HG02970 (cell line): Measurements from ENCODE around the gene OR4L1.
"Not testable (repeated sequence)": the region's sequence is repeated elsewhere in the genome, so short reads cannot be mapped to it uniquely, and the experiment has no call there.

Source experiments
- ATAC-seq: cut with Tn5 transposase; IDR thresholded peaks from one replicate; pipeline ENCODE4 v1.9.1; 2021; ENCODE audit warnings: mild to moderate bottlenecking, moderate library complexity, moderate number of reproducible peaks; ENCODE audit not compliant: unreplicated experiment, low FRiP score

The OR4L1 gene

GRCh38 chr14:20059745-20060144 lies at the start of gene OR4L1:
TSS of gene OR4L1 (plus strand) at chr14:20060045. CDS start at chr14:20060045, 0 bp downstream.
- ATAC-seq = no peak

- no peak for ATAC-seq
Observed at GRCh38 chr14:20019257-20019865, 40.5 kb upstream of the OR4L1 start, which contains the start of gene OR4K14. TSS of gene OR4K14 (minus strand) at chr14:20019307. CDS start at chr14:20015193, 4,114 bp downstream.

GRCh38 chr14:20031058-20031457 lies 28.8 kb upstream of the OR4L1 start:
- ATAC-seq = no peak

GRCh38 chr14:20035449-20035848 lies 24.4 kb upstream of the OR4L1 start:
- no peak for ATAC-seq

- no peak for ATAC-seq
Observed at GRCh38 chr14:20035938-20036337, 23.9 kb upstream of the OR4L1 start, which contains the start of gene OR4K13. TSS of gene OR4K13 (minus strand) at chr14:20036038. CDS start at chr14:20034758, 1,280 bp downstream.

GRCh38 chr14:20044243-20044642 lies 15.6 kb upstream of the OR4L1 start:
- ATAC-seq = no peak

- ATAC-seq = no peak
Observed at GRCh38 chr14:20048202-20048601, 11.6 kb upstream of the OR4L1 start.

- no peak for ATAC-seq
Observed at GRCh38 chr14:20092050-20092449, 32.2 kb downstream of the OR4L1 start.

- ATAC-seq = no peak
Observed at GRCh38 chr14:20093442-20093841, 33.6 kb downstream of the OR4L1 start.

- ATAC-seq = not testable (repeated sequence)
Observed at GRCh38 chr14:20098926-20099770, 39.3 kb downstream of the OR4L1 start.

- no peak for ATAC-seq
Observed at GRCh38 chr14:20110438-20110837, 50.6 kb downstream of the OR4L1 start, which contains the start of gene OR4K17. TSS of gene OR4K17 (plus strand) at chr14:20110739. CDS start at chr14:20117500, 6,761 bp downstream.
